Ascending aorta (tissue), 2 donors: Measurements from ENCODE around the gene GADD45B. TPM values are rescaled to one million over a fixed set of nuclear protein-coding genes. Genes with fewer than 3 reads are reported as not detected.

Source experiments
- DNase-seq, 2 donors: peaks; one replicate each; pipeline ENCODE4 v3.0.0-alpha.2; 2019; ENCODE audit warnings: low spot score in 2 of 2
- H3K27ac ChIP-seq, 2 donors: fragments of 200-600 bp; sonication (generic); one replicate each; pipeline ENCODE4 v1.5.1; 2016 to 2017; ENCODE audit warnings: mild to moderate bottlenecking in 1 of 2
- H3K27me3 ChIP-seq: fragments of 200-600 bp; sonication (generic); one replicate; pipeline ENCODE4 v1.5.1; 2017
- H3K36me3 ChIP-seq, 2 donors: fragments of 200-600 bp; sonication (generic); one replicate each; pipeline ENCODE4 v1.5.1; 2016
- H3K4me1 ChIP-seq, 2 donors: fragments of 200-600 bp; sonication (generic); one replicate each; pipeline ENCODE4 v1.5.1; 2016 to 2017; ENCODE audit warnings: mild to moderate bottlenecking in 1 of 2
- H3K4me3 ChIP-seq, 2 donors: fragments of 200-600 bp; sonication (generic); one replicate each; pipeline ENCODE4 v1.5.1; 2016 to 2017; ENCODE audit warnings: mild to moderate bottlenecking in 1 of 2
- H3K9me3 ChIP-seq, 2 donors: fragments of 200-600 bp; sonication (generic); one replicate each; pipeline ENCODE4 v1.5.1; 2016
- CTCF ChIP-seq, 3 experiments: fragments of 200-600 bp in 2 of 3; fragments of 450-650 bp in 1 of 3; sonication (generic) in 2 of 3; IDR thresholded peaks; one replicate each; pipeline ENCODE4 v1.5.1; 2016 to 2019; ENCODE audit warnings: antibody characterized with exemption in 3 of 3, mild to moderate bottlenecking in 1 of 3, moderate library complexity in 1 of 3
- intact Hi-C: fragments of 100-400 bp; cut with DNase I; formaldehyde crosslinking; loops from one replicate; pipeline ENCODE4 v1.15.1; 2023
- total RNA-seq: library from RNA; depleted of rRNA; stranded (reverse); fragments of >200 nt; gene quantifications from one replicate; pipeline ENCODE4 v1.1.0, GENCODE V29; 2016

Gene GADD45B
- total RNA-seq, 1 donor from 2014 or later = 514 TPM

GRCh38 chr19:2434267-2434666 is 41.7 kb upstream of the GADD45B start:
- H3K4me3 ChIP-seq = no peak overlapping the region

DNA sequence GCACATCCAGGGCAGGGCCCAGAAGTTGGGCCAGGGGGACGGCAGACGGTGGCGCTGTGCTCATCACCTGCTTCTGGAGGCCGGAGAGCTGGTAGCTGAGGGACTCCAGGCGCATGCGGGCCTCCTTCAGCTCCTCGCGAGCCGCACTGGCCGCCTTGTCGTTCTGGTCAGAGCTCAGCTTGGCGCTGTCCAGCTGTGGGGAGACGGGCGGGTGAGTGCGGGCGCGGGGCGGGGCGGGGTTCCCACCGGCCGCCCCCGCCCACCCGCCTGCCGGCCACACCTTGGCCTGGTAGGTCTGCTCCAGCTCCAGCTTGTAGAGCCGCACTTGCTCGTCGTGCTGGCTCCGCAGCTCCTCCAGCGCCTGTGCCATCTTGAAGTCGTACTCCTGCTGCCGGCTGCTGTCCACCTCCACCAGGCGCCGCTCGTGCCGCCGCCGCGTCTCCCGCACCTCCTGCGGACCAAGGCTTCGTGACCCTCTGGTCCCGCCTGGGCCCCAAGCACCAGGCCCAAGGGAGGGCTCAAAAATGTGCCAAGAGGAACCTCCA is 41.1 kb upstream of the GADD45B start:
- no peak for TF ChIP-seq CTCF (IDR thresholded peaks at IDR 0.05)
- no peaks in the 10 kb centered on the region for H3K9me3 ChIP-seq
- peaks cover 29 to 42% of the 10 kb centered on the region in 2 donors for H3K36me3 ChIP-seq
- no peak overlapping the region for H3K27ac ChIP-seq
- H3K4me1 ChIP-seq = no peaks in the 10 kb centered on the region
- intact Hi-C loops = no loop called here
- no peaks in the 10 kb centered on the region for H3K27me3 ChIP-seq
- DNase-seq = no peak
- no peak overlapping the region for H3K4me3 ChIP-seq

More at GRCh38 chr19:2434267-2434666, 41.7 kb upstream of the GADD45B start:
- Histone ChIP-seq H3K4me1 (no peaks in the 10 kb centered on the region), H3K9me3 (no peaks in the 10 kb centered on the region), H3K27me3 (no peaks in the 10 kb centered on the region), H3K27ac (no peak overlapping the region), H3K36me3 (peaks cover 29 to 42% of the 10 kb centered on the region in 2 donors)
- no peak for DNase-seq
- TF ChIP-seq CTCF (IDR thresholded peaks at IDR 0.05) = no peak
- intact Hi-C loops = no loop called here

DNA sequence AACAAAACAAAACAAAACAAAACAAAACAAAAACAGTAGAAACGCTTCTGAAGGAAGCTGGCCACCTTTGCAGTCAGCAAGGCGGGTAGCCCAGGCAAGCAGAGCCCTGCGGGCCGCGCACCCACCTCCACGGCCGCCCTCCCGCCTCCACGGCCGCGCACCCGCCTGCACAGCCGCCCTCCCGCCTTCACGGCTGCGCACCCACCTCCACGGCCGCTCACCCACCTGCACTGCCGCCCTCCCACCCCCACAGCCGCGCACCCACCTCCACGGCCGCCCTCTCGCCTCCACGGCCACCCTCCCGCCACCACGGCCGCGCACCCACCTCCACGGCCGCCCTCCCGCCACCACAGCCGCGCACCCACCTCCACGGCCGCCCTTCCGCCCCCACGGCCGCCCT is 39.5 kb upstream of the GADD45B start:
- Histone ChIP-seq H3K27me3 (no peaks in the 10 kb centered on the region), H3K9me3 (no peaks in the 10 kb centered on the region), H3K4me1 (no peaks in the 10 kb centered on the region), H3K36me3 (peaks cover 30 to 33% of the 10 kb centered on the region in 2 donors), H3K27ac (no peak overlapping the region), H3K4me3 (no peak overlapping the region)
- TF ChIP-seq CTCF (IDR thresholded peaks at IDR 0.05) = no peak
- no peak for DNase-seq
- intact Hi-C loops = no loop called here

GRCh38 chr19:2436926-2437325 is 39.0 kb upstream of the GADD45B start:
- no peak for TF ChIP-seq CTCF (IDR thresholded peaks at IDR 0.05)
- H3K27ac ChIP-seq = no peak overlapping the region
- no peaks in the 10 kb centered on the region for H3K9me3 ChIP-seq
- H3K27me3 ChIP-seq = no peaks in the 10 kb centered on the region
- intact Hi-C loops = no loop called here
- peaks cover 28 to 30% of the 10 kb centered on the region in 2 donors for H3K36me3 ChIP-seq
- no peaks in the 10 kb centered on the region for H3K4me1 ChIP-seq
- DNase-seq = no peak
- H3K4me3 ChIP-seq = no peak overlapping the region

DNA sequence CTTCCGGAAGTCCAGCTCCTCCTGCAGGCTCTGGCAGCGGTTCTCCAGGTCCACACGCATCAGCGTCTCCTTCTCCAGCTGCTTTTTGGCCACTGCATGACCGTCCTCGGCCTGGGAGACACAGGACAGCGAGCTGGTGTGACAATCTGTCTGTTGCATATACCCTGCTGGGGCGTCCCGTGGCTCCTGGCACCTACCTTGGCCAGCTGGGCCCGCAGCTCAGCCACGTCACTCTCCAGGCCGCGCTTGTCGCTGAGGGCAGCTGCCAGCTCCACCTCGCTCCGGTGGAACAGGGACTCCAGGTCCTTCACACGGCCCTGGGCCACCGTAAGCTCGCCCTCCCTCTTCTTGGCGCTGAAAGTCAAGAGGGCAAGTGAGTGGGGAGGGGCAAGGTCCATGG is 37.7 kb upstream of the GADD45B start:
- H3K27ac ChIP-seq = no peak overlapping the region
- H3K36me3 ChIP-seq = peaks cover 33 to 35% of the 10 kb centered on the region in 2 donors

More for the DNA sequence above, 37.7 kb upstream of the GADD45B start:
- H3K4me3 ChIP-seq = no peak overlapping the region
- TF ChIP-seq CTCF (IDR thresholded peaks at IDR 0.05) = no peak
- no peaks in the 10 kb centered on the region for H3K27me3 ChIP-seq
- intact Hi-C loops = no loop called here
- H3K4me1 ChIP-seq = no peaks in the 10 kb centered on the region
- DNase-seq = no peak
- H3K9me3 ChIP-seq = no peaks in the 10 kb centered on the region
